ENCODE measurements around the gene TARS3.

TARS3 gene

GRCh38 chr15:101698314-101698713 is 26.0 kb downstream of the TARS3 start:
- DNase-seq (ENCODE audit: low read depth in 2 of 2) = no peak

- DNase-seq (ENCODE audit: low read depth in 2 of 2) = no peak
Observed at GRCh38 chr15:101697488-101697887, 26.8 kb downstream of the TARS3 start.

GRCh38 chr15:101696829-101697228 is 27.4 kb downstream of the TARS3 start:
- no peak for DNase-seq (ENCODE audit: low read depth in 2 of 2)

GRCh38 chr15:101694261-101694660 is 30.0 kb downstream of the TARS3 start:
- DNase-seq (ENCODE audit: low read depth in 2 of 2) = no peak

GRCh38 chr15:101692801-101693598 is 31.3 kb downstream of the TARS3 start:
- no peak for DNase-seq (ENCODE audit: low read depth in 2 of 2)

- DNase-seq (ENCODE audit: low read depth in 2 of 2) = no peak
Observed at GRCh38 chr15:101689901-101690300, 34.4 kb downstream of the TARS3 start.

GRCh38 chr15:101686718-101687117 is 37.6 kb downstream of the TARS3 start:
- no peak for DNase-seq (ENCODE audit: low read depth in 2 of 2)

- DNase-seq (ENCODE audit: low read depth in 2 of 2) = no peak
Observed at GRCh38 chr15:101684877-101685276, 39.4 kb downstream of the TARS3 start.

- DNase-seq (ENCODE audit: low read depth in 2 of 2) = no peak
Observed at GRCh38 chr15:101684384-101684783, 39.9 kb downstream of the TARS3 start.

GRCh38 chr15:101679806-101680205 is 44.5 kb downstream of the TARS3 start:
- DNase-seq (ENCODE audit: low read depth in 2 of 2) = no peak

- no peak for DNase-seq (ENCODE audit: low read depth in 2 of 2)
Observed at GRCh38 chr15:101676921-101677329, 47.3 kb downstream of the TARS3 start.

GRCh38 chr15:101675796-101676582 is 48.3 kb downstream of the TARS3 start:
- DNase-seq (ENCODE audit: low read depth in 2 of 2) = no peak

- DNase-seq (ENCODE audit: low read depth in 2 of 2) = no peak
Observed at GRCh38 chr15:101675015-101675414, 49.3 kb downstream of the TARS3 start.

GRCh38 chr15:101672298-101672697 is 52.0 kb downstream of the TARS3 start:
- DNase-seq (ENCODE audit: low read depth in 2 of 2) = no peak

- DNase-seq (ENCODE audit: low read depth in 2 of 2) = no peak
Observed at GRCh38 chr15:101669744-101670143, 54.5 kb downstream of the TARS3 start.

GRCh38 chr15:101667881-101668280 is 56.4 kb downstream of the TARS3 start:
- DNase-seq (ENCODE audit: low read depth in 2 of 2) = no peak

- DNase-seq (ENCODE audit: low read depth in 2 of 2) = no peak
Observed at GRCh38 chr15:101664303-101664913, 59.9 kb downstream of the TARS3 start.

GRCh38 chr15:101662203-101662602 is 62.1 kb downstream of the TARS3 start:
- no peak for DNase-seq (ENCODE audit: low read depth in 2 of 2)

- no peak for DNase-seq (ENCODE audit: low read depth in 2 of 2)
Observed at GRCh38 chr15:101660005-101660404, 64.3 kb downstream of the TARS3 start.

GRCh38 chr15:101657968-101658784 is 66.1 kb downstream of the TARS3 start:
- no peak for DNase-seq (ENCODE audit: low read depth in 2 of 2)

- no peak for DNase-seq (ENCODE audit: low read depth in 2 of 2)
Observed at GRCh38 chr15:101657171-101657570, 67.1 kb downstream of the TARS3 start.
